Neural progenitor cell (in vitro differentiated cells): Measurements from ENCODE around the gene CORIN.
"Not testable (repeated sequence)": the region's sequence is repeated elsewhere in the genome, so short reads cannot be mapped to it uniquely, and the experiment has no call there.

Source experiments
- CTCF ChIP-seq: fragments of 200-600 bp; sonication (generic); IDR thresholded peaks from 2 replicates; pipeline ENCODE4 v1.5.1; 2017; ENCODE audit warnings: antibody characterized with exemption, mild to moderate bottlenecking
- EZH2 ChIP-seq: fragments of 200-600 bp; sonication (generic); IDR thresholded peaks from 2 replicates; pipeline ENCODE4 v1.6.1; 2017; ENCODE audit warnings: antibody characterized with exemption, mild to moderate bottlenecking, moderate library complexity
- EZH2phosphoT487 ChIP-seq: fragments of 200-600 bp; sonication (generic); IDR thresholded peaks from 2 replicates; pipeline ENCODE4 v1.6.1; 2017; ENCODE audit warnings: antibody characterized with exemption

GRCh38 chr4:47753316-47753715 is 84.6 kb downstream of the CORIN start:
- TF ChIP-seq EZH2, CTCF, EZH2phosphoT487: not testable (repeated sequence)
